Stimulated activated CD4-positive, alpha-beta T cell treated with anti-CD3 and anti-CD28 coated beads, Interleukin-1b, Interleukin-23, amount 100 ng/mL, for 1 hour (primary cell): ENCODE results near the gene ELMO1.

ENCODE experiments used
- DNase-seq, 2 donors: peaks; one replicate each; pipeline ENCODE4 v3.0.0-alpha.2; 2020; ENCODE audit warnings: low read depth in 2 of 2

ELMO1 gene

DNA sequence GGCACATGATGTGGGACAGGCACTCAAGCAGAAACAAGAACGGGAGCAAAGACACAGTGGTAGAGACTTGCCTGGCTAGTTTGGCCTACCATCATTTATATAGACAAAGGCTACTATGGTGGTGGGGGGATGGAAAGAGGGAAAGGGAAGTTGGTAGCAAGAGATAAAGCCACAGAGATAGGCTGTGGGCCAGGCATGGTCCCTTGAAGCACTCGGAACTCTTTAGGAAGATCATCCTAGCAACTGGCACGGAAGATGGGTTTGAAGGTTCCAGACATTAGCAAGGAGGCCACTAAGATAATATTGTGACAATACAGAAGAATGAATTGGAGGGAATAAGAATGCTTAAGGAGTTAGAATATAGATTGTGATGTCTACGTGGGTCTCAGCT, 319.6 kb downstream of the ELMO1 start:
- no peak for DNase-seq

DNA sequence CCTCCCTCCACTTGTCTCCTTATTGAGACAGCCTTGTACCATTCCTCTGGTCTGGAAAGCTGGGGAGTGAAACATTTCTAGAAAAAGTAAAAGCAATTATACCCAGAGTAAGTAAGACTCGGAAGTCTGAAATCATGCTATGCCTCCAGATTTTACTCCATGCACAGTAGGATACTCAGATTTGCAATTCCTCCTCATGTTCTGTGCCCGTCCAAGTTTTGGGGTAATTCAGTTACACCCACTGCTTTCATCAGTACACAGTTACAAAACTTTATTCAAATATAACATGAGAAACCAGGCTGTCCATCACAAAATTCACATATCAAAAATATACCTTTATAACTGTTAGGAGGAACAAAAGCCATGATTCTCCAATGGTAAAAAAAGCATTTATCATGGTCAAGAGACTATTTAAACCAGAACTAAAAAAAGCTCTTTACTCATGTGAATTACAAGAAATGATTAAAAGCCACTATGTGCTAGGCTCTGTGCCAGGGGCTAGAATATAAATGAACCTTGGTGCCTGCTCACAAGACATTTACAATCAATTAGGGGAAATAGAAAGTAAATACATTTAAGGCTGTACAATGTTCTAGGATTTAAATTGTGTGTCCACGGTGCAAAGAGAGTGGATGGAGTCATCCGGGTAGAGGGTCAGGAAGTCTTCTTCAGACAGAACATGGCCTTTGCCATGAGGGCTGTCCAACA, 320.2 kb downstream of the ELMO1 start:
- DNase-seq: no peak

- no peak for DNase-seq
Observed at GRCh38 chr7:37119296-37119860, 329.3 kb downstream of the ELMO1 start.

DNA sequence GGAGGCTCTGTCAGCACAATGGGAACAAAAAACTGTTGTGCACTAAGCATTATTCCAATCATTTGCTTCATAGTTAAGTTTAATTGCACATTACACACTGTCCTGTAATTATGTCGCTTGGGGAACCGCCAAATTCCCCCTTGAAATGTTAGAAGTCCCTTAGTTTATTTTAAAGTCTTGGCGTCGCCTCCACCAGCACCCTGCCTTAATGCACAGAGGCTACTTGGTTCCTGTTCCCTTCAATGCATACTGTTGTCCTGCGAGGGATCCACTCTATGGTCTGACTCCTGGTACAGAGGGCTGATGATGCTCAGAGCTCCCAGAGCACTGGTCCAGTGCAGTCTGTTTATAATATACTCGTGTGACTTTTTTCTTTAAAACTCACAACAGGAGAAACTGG, 330.7 kb downstream of the ELMO1 start:
- no peak for DNase-seq

DNA sequence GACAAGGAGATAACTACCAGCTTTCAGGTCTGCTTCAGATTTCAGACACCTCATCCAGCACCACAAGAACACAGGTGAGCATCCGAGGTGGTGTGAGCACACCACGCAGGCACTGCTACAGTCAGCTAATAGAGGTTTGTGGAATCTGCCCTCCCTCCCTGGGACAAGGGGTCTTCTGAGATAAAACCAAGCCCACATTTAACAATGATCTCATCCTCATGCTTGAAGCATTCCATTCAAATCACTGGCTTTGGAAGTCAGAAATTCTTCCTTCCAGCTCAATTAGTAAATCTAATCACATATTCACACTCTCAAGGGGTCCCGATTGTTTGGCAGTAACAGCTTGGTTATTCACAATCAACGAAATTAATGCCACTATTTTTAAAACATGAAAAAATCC, 331.4 kb downstream of the ELMO1 start:
- no peak for DNase-seq

DNA sequence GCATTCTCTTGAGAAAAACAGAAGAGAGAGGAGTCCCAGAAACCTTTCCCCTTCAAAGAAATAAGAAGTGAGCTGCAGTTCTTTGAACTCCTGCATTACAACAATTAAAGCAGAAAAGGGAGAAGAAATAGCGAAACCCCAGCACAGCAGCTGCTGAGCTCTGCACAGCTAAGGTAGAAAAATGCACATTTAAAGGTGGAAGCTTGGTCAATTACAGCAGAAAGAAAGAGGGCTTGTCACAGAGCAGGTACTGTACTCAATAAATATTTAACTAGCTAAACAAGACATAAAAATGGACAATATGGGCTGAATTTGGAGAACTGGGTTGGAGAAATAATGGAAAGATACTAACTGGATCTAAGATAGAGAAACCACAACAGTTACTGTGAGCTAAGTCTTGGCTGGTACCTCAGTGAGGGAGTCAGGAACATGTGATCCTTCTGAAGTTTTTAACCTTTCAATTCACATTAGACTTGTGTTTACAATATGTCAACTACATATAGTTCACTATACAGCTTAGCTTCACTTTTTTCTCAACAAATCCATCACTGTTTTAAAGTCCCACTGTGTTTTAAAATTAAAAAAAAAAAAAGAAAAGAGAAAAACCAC, 332.5 kb downstream of the ELMO1 start:
- DNase-seq: no peak

DNA sequence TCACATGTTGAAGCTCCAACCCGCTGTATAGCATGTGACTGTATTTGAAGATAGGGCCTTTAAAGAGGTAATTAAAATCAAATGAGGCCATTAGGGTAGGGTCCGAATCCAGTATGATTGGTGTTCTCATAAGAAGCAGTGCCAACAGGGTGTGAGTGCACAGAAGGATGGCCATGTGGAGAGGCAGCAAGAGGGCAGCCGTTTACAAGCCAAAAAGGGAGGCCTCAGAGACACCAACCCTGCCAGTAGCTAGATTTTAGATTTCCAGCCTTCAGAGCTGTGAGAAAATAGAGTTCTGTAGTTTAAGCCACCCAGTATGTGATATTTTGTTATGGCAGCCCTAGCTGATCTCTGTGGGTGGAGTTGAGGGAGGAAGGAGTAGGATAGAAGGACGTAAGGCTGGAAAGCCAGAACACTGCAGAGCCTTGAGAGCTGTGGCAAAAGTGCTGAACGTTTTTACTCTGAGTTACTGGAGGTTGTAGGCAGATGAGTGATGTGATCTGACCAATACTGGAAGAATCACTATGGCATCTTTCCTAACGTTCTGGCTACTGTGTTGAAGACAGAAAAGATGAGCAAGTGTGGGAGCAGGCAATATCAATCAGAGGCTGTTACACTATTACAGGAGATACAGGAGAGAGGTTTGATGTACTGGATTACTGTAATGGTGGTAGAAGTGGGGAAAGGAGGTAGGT, 334.9 kb downstream of the ELMO1 start:
- DNase-seq: no peak

DNA sequence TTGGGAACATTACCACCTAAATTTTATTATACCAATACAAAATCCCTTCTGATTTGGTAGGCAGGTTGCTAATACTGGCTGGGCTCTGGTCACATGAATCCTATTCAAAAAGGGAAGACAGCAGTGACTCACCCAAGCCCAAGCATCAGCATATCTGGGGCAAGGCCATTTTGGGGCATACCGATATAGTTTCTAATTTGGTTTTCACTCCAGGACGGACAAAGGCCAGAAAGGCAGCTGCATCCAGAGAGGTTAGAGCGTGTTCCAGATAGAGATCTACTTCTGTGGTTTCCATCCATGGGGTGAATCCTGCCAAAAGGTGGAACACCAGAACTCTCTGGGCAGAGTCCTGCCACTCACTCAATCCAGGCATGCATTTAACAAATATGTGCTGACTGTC, 335.8 kb downstream of the ELMO1 start:
- no peak for DNase-seq

GRCh38 chr7:37112218-37112617, 336.4 kb downstream of the ELMO1 start:
- no peak for DNase-seq

- DNase-seq: no peak
Observed at GRCh38 chr7:37111459-37111858, 337.2 kb downstream of the ELMO1 start.

DNA sequence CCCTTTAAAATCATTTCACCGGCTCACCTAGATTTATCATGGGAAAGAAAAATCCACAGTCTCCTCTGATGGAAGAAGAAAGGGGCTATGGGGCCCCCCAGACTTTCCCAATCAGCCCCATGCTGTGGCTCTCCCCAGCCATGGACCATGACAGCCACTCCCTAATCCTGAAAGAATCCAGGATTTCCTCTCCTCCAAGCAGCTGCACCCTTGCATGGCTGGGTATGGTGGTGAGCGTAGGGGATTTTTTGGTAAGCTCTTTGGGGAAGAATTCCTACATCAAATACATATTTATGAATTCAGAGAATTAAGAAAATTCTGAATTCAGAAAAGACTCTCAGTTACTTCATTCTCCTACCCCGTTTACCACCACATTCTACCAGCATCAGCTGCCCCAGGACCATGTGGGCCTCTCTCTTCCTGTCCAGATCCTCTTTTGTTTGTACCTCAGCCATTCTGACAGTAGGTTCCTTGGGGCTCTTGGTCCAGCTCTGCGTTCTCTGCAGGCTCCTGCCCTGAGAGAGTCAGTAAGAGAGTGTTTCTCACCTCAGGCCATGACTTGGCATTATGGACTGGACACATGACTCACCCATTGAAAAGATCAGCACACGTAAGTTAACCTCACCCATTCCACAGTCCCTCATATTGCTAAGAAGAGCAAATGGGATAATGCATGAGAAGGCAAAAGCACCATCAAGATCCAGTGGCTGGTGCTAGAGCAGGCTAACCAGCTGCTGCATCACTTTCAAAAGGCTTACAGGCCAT, 337.8 kb downstream of the ELMO1 start:
- no peak for DNase-seq

DNA sequence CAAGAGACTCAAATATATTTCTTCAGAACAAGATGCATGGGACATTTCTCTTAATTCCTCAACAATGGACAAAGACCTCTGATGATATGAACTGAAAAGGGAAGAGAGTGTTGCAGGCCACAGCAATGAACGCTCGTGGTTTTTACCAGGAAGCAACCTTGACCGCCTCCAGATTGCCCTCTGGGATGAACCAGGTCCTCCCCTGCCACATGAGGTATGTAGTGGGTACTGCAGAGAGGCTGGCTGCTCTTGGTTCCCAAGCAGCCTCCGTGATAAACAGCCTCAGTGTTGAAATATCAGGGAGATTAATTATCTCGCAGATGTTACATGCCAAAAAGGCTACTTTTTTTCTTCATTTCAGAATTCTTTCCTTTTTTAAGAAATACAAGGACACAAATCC, 338.8 kb downstream of the ELMO1 start:
- no peak for DNase-seq

DNA sequence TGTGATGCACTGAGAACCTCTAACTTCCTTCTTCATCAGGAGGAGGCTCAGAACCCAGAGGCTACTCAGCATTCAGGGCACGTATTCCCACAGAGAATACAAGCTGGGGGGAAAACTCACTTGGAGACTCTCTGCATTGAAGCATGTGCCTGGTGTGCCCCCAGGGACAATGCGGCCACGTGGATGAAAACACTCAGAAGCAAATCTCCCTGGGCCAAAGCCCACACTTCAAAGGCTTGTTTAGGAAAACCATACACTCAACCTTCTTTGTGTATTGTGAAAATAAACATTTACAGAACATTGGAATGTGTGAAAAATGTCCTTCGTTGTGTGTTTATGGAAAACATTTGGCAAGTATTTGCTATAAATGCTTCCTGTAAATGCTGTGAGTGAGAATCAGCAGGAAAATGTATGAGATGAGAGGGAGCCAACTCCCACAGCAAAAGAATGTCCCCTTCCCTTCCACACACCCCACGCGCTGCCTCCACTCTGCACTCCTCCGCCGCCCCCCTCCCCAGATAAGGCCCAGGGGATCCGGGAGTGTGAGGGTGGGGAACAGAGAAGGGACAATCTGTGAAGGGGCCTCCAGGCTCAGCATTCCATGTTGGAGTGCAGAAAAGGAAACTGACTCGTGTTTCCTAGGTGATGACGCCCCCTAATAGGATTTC, 339.5 kb downstream of the ELMO1 start:
- no peak for DNase-seq

DNA sequence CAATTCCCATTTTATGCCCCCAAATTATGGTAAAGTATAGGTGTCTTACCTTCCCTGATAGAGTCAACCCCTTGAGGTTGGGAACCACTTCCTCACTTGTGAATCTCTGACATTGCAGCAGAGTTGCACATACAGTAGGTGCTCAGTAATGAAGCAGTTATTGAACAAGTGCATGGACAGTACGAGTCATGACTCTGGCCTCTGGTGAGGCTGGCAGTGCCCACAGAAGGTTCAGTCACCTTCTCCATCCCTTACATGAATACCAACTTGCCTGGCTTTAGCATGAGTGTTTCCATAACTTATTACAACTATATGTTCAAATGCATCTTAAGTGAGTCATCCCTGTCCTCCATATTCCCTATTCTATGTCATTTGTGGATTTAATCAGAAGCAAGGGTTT, 340.0 kb downstream of the ELMO1 start:
- no peak for DNase-seq

- no peak for DNase-seq
Observed at GRCh38 chr7:37107047-37107750, 341.5 kb downstream of the ELMO1 start.

DNA sequence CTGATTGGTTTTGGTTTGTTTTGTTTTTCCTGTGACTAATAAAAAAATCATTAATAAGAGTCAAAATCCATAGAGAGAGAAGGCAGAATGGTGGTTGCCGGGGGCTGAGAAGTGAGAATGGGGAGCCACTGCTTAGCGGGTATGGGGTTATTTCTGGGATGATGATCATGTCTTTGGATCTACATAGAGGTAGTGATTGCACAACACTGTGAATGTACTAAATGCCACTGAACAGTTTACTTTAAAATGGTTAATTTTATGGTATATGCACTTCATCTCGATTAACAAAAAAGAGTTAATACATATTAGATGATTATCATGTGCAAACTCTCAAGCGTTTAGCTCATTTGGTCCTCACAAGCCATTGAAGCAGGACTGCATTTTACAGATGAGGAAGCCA, 342.9 kb downstream of the ELMO1 start:
- no peak for DNase-seq

DNA sequence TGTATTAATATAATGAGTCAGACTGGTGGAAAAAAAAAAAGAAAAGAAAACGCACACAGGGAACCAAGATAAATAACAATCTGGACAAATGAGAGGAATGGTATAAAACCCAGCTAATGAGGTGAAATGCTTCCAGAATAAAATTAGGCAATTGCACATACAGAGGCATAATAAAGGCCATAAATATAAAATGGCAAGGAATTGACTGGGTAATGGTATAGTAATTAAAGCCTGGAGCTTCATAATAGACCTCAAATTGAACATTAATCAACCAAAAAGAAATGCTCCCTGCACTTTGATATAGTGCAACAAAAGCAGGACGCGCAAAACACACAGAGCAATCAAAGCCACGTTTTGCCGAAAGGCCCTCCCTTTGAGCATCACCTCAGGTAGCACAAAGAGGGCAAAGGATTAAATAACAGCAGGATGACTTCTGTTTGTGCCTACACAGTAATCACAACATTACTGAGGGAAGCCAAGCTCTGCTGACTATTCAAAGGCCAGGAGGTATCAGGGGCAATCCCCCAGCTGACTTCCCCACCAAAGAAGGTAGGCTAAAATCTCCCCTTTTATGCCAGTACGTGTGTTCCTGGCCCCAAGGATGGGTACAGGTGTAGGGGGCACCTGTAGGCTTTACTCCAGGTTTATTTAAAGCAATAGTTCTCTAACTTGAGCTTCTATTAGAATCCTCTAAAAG, 343.7 kb downstream of the ELMO1 start:
- DNase-seq: no peak

DNA sequence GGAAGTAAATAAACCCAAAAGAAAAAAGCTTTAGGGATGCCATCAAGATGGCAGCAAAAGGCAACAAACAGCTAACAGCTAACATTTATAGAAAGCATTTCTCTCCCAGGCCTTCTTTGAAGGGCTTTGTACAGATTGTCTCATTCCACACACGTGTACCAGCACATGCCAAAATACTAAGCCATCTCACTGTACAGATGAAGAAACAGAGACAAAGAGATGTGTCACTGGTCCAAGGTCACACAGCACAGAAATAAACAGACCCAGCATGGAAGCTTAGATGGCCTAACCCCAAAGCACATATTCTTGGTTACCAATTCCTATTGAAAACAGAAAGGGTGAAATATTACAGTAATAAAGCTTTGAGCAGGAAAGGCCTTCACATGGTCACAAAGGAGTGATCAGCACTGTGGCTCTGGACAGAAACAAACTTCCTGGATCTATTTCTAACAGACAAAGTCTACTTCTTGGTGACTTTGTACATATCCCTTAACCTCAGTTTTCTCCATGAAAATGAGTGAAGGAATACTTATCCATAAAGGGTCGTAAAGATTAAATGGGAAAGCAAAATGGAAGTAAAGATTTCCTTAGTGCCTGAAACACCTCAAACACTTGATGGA, 346.0 kb downstream of the ELMO1 start:
- no peak for DNase-seq

DNA sequence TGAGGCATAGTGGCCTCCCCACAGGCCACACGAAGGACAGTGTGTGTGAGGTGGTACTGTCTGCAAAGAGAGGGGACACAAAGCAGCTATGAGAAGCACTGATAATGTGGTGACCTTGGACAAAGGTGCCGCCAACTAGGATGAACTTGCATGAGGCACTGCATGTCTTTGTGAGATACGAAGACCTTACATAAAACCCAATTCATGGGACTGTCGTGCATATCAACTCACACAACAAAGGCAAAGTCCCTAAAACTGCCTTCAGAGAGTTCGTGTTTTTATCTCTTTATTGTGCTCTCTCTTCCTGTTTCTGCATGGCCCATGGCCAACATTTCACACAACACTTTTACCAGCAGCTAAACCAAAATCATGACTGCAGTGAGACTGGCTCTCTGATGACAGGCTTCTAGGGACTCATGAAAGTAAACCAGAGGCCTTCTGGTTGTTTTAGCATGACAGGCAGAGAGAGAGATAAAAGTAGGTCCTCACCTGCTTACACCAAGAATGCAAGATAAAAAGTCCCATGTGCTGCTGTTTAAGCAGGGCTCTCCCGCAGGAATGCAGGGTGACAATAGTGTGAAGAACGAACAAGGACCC, 347.8 kb downstream of the ELMO1 start:
- DNase-seq: no peak

GRCh38 chr7:37098762-37099161, 349.9 kb downstream of the ELMO1 start:
- DNase-seq: no peak
